Measurements from ENCODE around the gene ESYT1.
A peak's percentile ranks its signal among the peaks of the same experiment; 100 is the strongest.
"Not testable (repeated sequence)": the region's sequence is repeated elsewhere in the genome, so short reads cannot be mapped to it uniquely, and the experiment has no call there.

The ESYT1 gene

GRCh38 chr12:56104815-56105608, 23.1 kb upstream of the ESYT1 start:
- DNase-seq = no peak

- DNase-seq = no peak
Observed at GRCh38 chr12:56105609-56105902, 22.5 kb upstream of the ESYT1 start.

GRCh38 chr12:56107242-56107641, 20.8 kb upstream of the ESYT1 start:
- DNase-seq = no peak

GRCh38 chr12:56110571-56110970, 17.5 kb upstream of the ESYT1 start:
- DNase-seq = no peak

GRCh38 chr12:56114084-56114483, 14.0 kb upstream of the ESYT1 start:
- no peak for DNase-seq

GRCh38 chr12:56115329-56115728, 12.7 kb upstream of the ESYT1 start:
- DNase-seq = no peak

GRCh38 chr12:56116267-56117081, 11.6 kb upstream of the ESYT1 start, which contains the start of gene RPL41:
Gene RPL41 (plus strand): TSS chr12:56116633.
- peak; percentile 67 for DNase-seq

GRCh38 chr12:56117082-56117706, 10.9 kb upstream of the ESYT1 start:
- DNase-seq = not testable (repeated sequence)

- DNase-seq = peak; percentile 99
Observed at GRCh38 chr12:56117778-56118687, 10.0 kb upstream of the ESYT1 start, which contains the start of gene ZC3H10. Gene ZC3H10 (plus strand): TSS chr12:56118266. CDS start chr12:56120563, 2,297 bp downstream.

GRCh38 chr12:56118688-56119357, 9.2 kb upstream of the ESYT1 start:
- no peak for DNase-seq

GRCh38 chr12:56119361-56119796, 8.7 kb upstream of the ESYT1 start:
- DNase-seq = peak; percentile 36

GRCh38 chr12:56120158-56120846, 7.8 kb upstream of the ESYT1 start:
- no peak for DNase-seq

- DNase-seq = no peak
Observed at GRCh38 chr12:56121204-56121870, 6.7 kb upstream of the ESYT1 start.

GRCh38 chr12:56122637-56123036, 5.4 kb upstream of the ESYT1 start:
- no peak for DNase-seq

- DNase-seq = no peak
Observed at GRCh38 chr12:56124133-56124532, 3.9 kb upstream of the ESYT1 start.

- DNase-seq = no peak
Observed at GRCh38 chr12:56126732-56127239, 1.3 kb upstream of the ESYT1 start.

GRCh38 chr12:56127485-56127887, 581 bp upstream of the ESYT1 start:
- DNase-seq = no peak

GRCh38 chr12:56128670-56129205, 671 bp downstream of the ESYT1 start:
- no peak for DNase-seq

- no peak for DNase-seq
Observed at GRCh38 chr12:56129206-56129941, 1.3 kb downstream of the ESYT1 start.
